HEK293 (cell line): ENCODE results near the gene KIAA0753.

Experiments used
- EGR2 ChIP-seq: fragments of 450-650 bp; formaldehyde crosslinking; IDR thresholded peaks from 2 replicates; pipeline ENCODE4 v1.5.1; 2016; ENCODE audit warnings: low read depth, missing biosample characterization, missing genetic modification characterization
- MZF1 ChIP-seq: fragments of 450-650 bp; formaldehyde crosslinking; IDR thresholded peaks from 2 replicates; pipeline ENCODE4 v1.5.1; 2017; ENCODE audit warnings: missing biosample characterization, missing genetic modification characterization, borderline replicate concordance
- REPIN1 ChIP-seq: fragments of 450-650 bp; formaldehyde crosslinking; IDR thresholded peaks from 2 replicates; pipeline ENCODE4 v1.5.1; 2017; ENCODE audit warnings: missing biosample characterization, missing genetic modification characterization, low read depth
- SP2 ChIP-seq: fragments of 450-650 bp; formaldehyde crosslinking; IDR thresholded peaks from 2 replicates; pipeline ENCODE4 v1.5.1; 2016; ENCODE audit warnings: missing biosample characterization, missing genetic modification characterization
- SP3 ChIP-seq: fragments of 450-650 bp; formaldehyde crosslinking; IDR thresholded peaks from 2 replicates; pipeline ENCODE4 v1.5.1; 2016; ENCODE audit warnings: missing biosample characterization, missing genetic modification characterization
- YY1 ChIP-seq: fragments of 450-650 bp; formaldehyde crosslinking; IDR thresholded peaks from 2 replicates; pipeline ENCODE4 v1.5.1; 2018; ENCODE audit warnings: missing biosample characterization, missing genetic modification characterization
- ZNF114 ChIP-seq: fragments of 450-650 bp; formaldehyde crosslinking; IDR thresholded peaks from 2 replicates; pipeline ENCODE4 v1.5.0; 2017; ENCODE audit warnings: missing biosample characterization, missing genetic modification characterization
- ZNF146 ChIP-seq: fragments of 450-650 bp; formaldehyde crosslinking; IDR thresholded peaks from 2 replicates; pipeline ENCODE4 v1.5.1; 2016; ENCODE audit warnings: missing biosample characterization, missing genetic modification characterization
- ZNF19 ChIP-seq: fragments of 450-650 bp; formaldehyde crosslinking; IDR thresholded peaks from 2 replicates; pipeline ENCODE4; 2016; ENCODE audit warnings: missing biosample characterization, missing genetic modification characterization, low read depth
- ZNF23 ChIP-seq: fragments of 450-650 bp; formaldehyde crosslinking; IDR thresholded peaks from 2 replicates; pipeline ENCODE4 v1.5.1; 2016; ENCODE audit warnings: missing biosample characterization, missing genetic modification characterization, borderline replicate concordance
- ZNF707 ChIP-seq: fragments of 450-650 bp; formaldehyde crosslinking; IDR thresholded peaks from 2 replicates; pipeline ENCODE4 v1.5.1; 2016; ENCODE audit warnings: missing biosample characterization, missing genetic modification characterization
- TF ChIP-seq, protein P1 (sequence below): fragments of 450-650 bp; formaldehyde crosslinking; IDR thresholded peaks from 2 replicates; pipeline ENCODE4 v1.5.1; 2016; ENCODE audit warnings: missing biosample characterization, missing genetic modification characterization
- TF ChIP-seq, protein P2 (sequence below): fragments of 450-650 bp; formaldehyde crosslinking; IDR thresholded peaks from 2 replicates; pipeline ENCODE4 v1.5.1; 2016; ENCODE audit warnings: missing biosample characterization, missing genetic modification characterization

DNA sequence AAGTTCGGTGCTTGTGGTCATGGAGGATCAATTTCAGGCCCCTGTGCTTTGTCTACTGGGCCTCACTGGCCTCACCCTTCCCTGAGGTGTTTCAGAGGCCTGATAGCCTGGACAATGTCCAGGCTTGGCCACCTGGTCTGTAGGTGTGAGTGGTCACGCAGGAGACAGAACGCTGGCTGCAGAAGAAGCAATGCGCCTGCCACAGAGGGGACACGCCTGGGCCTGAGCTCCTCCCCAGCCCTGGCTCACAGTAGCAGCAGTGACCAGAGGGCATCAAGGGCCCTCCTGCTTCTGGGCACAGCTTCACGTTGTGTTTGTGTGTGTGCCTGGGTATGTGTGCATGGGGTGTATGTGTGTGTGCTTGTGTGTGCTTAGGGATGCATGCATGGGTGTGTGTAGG lies 82.2 kb downstream of the KIAA0753 start:
- no peak for TF ChIP-seq ZNF23 (tag by site-specific recombination)
- TF ChIP-seq, protein P1, sequence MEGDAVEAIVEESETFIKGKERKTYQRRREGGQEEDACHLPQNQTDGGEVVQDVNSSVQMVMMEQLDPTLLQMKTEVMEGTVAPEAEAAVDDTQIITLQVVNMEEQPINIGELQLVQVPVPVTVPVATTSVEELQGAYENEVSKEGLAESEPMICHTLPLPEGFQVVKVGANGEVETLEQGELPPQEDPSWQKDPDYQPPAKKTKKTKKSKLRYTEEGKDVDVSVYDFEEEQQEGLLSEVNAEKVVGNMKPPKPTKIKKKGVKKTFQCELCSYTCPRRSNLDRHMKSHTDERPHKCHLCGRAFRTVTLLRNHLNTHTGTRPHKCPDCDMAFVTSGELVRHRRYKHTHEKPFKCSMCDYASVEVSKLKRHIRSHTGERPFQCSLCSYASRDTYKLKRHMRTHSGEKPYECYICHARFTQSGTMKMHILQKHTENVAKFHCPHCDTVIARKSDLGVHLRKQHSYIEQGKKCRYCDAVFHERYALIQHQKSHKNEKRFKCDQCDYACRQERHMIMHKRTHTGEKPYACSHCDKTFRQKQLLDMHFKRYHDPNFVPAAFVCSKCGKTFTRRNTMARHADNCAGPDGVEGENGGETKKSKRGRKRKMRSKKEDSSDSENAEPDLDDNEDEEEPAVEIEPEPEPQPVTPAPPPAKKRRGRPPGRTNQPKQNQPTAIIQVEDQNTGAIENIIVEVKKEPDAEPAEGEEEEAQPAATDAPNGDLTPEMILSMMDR (tag by site-specific recombination), result no peak
- TF ChIP-seq, protein P2, sequence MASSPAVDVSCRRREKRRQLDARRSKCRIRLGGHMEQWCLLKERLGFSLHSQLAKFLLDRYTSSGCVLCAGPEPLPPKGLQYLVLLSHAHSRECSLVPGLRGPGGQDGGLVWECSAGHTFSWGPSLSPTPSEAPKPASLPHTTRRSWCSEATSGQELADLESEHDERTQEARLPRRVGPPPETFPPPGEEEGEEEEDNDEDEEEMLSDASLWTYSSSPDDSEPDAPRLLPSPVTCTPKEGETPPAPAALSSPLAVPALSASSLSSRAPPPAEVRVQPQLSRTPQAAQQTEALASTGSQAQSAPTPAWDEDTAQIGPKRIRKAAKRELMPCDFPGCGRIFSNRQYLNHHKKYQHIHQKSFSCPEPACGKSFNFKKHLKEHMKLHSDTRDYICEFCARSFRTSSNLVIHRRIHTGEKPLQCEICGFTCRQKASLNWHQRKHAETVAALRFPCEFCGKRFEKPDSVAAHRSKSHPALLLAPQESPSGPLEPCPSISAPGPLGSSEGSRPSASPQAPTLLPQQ, result no peak
- TF ChIP-seq EGR2, result no peak
- no peak for TF ChIP-seq ZNF114 (tag by site-specific recombination)
- no peak for TF ChIP-seq SP2 (tag by site-specific recombination)
- TF ChIP-seq SP3, result no peak
- TF ChIP-seq MZF1 (tag by site-specific recombination), result no peak
- no peak for TF ChIP-seq ZNF19 (tag by site-specific recombination)
- no peak for TF ChIP-seq YY1 (tag by site-specific recombination)
- no peak for TF ChIP-seq ZNF146 (tag by site-specific recombination)
- TF ChIP-seq ZNF707 (tag by site-specific recombination), result no peak
- TF ChIP-seq REPIN1 (tag by site-specific recombination), result no peak
